ENCODE data around the gene SPACA4. TPM values are rescaled to one million over a fixed set of nuclear protein-coding genes. Genes with fewer than 3 reads are reported as not detected.

SPACA4 gene
- total RNA-seq, 1 experiment from 2014 or later: not detected

DNA sequence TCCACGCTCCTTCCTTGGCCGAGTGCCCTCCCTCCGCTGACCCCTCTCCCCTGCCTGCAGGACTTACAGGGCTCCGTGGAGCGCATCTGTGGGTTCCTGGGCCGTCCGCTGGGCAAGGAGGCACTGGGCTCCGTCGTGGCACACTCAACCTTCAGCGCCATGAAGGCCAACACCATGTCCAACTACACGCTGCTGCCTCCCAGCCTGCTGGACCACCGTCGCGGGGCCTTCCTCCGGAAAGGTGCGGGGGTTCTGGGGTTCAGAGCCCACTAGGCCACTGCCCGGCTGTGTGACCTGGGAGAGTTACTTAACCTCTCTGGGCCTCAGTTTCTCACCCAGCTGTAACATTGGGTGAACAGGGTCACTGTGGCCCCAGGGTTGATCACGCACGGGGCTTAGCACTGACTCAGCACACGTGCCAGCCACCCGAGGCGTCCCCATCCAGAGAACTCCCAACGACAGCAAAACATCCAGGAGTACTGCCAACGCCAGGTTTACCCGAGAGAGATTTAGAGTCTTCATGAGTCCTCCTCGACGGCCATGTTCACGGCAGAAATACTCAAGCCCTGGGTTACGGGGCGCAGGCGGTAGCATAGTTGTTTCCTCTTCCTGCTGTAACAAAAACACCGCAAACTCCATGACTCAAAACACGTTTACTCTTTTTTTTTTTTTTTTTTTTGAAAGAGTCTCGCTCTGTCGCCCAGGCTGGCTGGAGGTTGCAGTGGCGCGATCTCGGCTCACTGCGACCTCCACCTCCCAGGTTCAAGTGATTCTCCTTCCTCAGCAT is 9.7 kb upstream of the SPACA4 start:
- ChIA-PET CTCF (no interaction called here), POLR2A (no interaction called here)
- Mint-ChIP-seq H3K36me3 (ENCODE audit: insufficient read depth, unreplicated experiment) (no peaks in the 10 kb centered on the region), H3K27me3 (ENCODE audit: insufficient read depth, unreplicated experiment) (peaks cover 15% of the 10 kb centered on the region), H3K4me1 (ENCODE audit: insufficient read depth, unreplicated experiment) (no peaks in the 10 kb centered on the region), H3K27ac (ENCODE audit: low read depth, unreplicated experiment) (no peak overlapping the region), H3K4me3 (ENCODE audit: unreplicated experiment) (no peak overlapping the region), H3K9me3 (ENCODE audit: unreplicated experiment) (no peaks in the 10 kb centered on the region)
- intact Hi-C loops (cut with micrococcal nuclease): no loop called here
- no peak for DNase-seq (ENCODE audit: unreplicated experiment)
- no TSS peak for BruUV-seq (replicated peaks)
- TF ChIP-seq, protein P1, sequence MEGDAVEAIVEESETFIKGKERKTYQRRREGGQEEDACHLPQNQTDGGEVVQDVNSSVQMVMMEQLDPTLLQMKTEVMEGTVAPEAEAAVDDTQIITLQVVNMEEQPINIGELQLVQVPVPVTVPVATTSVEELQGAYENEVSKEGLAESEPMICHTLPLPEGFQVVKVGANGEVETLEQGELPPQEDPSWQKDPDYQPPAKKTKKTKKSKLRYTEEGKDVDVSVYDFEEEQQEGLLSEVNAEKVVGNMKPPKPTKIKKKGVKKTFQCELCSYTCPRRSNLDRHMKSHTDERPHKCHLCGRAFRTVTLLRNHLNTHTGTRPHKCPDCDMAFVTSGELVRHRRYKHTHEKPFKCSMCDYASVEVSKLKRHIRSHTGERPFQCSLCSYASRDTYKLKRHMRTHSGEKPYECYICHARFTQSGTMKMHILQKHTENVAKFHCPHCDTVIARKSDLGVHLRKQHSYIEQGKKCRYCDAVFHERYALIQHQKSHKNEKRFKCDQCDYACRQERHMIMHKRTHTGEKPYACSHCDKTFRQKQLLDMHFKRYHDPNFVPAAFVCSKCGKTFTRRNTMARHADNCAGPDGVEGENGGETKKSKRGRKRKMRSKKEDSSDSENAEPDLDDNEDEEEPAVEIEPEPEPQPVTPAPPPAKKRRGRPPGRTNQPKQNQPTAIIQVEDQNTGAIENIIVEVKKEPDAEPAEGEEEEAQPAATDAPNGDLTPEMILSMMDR (IDR thresholded peaks at IDR 0.05; ENCODE audit: unreplicated experiment): no peak

DNA sequence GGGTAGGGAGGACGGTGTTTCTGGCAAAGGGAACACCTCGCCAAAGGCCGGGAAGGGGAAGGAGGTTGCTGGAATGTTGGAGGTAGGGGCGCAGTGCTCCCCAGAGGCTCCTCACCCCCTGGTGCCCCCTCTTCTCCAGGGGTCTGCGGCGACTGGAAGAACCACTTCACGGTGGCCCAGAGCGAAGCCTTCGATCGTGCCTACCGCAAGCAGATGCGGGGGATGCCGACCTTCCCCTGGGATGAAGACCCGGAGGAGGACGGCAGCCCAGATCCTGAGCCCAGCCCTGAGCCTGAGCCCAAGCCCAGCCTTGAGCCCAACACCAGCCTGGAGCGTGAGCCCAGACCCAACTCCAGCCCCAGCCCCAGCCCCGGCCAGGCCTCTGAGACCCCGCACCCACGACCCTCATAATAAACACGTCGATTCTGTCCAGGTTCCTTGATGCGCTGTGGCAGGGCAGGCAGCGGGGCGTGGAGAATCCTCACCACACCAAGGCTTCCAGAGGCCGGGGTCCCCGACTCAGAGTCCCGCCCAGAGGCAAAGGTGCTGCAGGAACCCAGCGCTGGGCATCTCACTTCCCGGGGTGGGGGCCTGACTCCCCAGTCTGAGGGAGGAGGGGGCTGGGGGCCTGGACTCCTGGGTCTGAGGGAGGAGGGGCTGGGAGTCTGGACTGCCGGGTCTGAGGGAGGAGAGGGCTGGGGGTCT is 7.4 kb upstream of the SPACA4 start:
- CTCF ChIA-PET: interaction anchor here (1.1 kb wide), 1 partner anchor 11 kb away, joined by 4 read pairs; no protein-coding TSS in a partner anchor
- DNase-seq (ENCODE audit: unreplicated experiment): no peak
- no TSS peak for BruUV-seq (replicated peaks)
- intact Hi-C loops (cut with micrococcal nuclease): no loop called here
- Mint-ChIP-seq H3K9me3 (ENCODE audit: unreplicated experiment) (no peaks in the 10 kb centered on the region), H3K4me3 (ENCODE audit: unreplicated experiment) (no peak overlapping the region), H3K27me3 (ENCODE audit: insufficient read depth, unreplicated experiment) (peaks cover 15% of the 10 kb centered on the region), H3K27ac (ENCODE audit: low read depth, unreplicated experiment) (no peak overlapping the region), H3K4me1 (ENCODE audit: insufficient read depth, unreplicated experiment) (no peaks in the 10 kb centered on the region), H3K36me3 (ENCODE audit: insufficient read depth, unreplicated experiment) (no peaks in the 10 kb centered on the region)
- TF ChIP-seq, protein P1 (IDR thresholded peaks at IDR 0.05; ENCODE audit: unreplicated experiment): no peak
- POLR2A ChIA-PET: no interaction called here

DNA sequence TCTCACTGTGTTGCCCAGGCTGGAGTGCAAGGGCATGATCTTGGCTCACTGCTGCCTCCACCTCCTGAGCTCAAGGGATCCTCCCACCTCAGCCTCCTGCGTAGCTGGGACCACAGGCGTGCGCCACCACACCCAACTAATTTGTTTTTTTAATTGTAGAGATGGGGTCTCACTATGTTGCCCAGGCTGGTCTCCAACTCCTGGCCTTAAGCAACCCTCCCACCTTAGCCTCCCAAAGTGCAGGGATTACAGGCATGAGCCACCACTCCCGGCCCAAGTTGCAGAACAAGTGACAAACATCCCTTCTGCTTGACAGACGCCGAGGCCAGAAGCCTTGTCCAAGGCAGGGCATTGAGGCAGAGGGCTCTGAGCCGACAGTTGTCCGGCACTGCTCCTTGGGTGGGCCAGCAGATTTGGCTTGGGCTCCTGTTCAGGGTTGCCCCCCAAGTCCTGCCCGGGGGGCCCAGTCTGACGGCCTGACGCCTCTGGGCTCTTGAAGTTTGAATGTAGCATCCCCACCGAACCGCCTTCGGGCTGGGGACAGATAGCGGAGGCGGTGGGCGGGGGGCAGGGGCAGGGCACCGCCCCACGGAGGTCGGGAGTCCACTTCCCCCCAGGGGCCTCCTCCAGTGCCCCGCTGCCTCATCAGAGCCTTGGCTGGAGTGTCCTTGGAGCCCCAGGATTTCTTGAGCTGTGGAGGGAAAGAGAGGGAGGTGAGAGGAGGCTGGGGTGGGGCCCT is 5.7 kb upstream of the SPACA4 start:
- no peak overlapping the region for H3K4me3 Mint-ChIP-seq (ENCODE audit: unreplicated experiment)
- POLR2A ChIA-PET: no interaction called here

More for the DNA sequence above, 5.7 kb upstream of the SPACA4 start:
- BruUV-seq (replicated peaks): no TSS peak
- CTCF ChIA-PET: interaction anchor here (0.8 to 1.1 kb wide), 2 partner anchors 8 to 12 kb away, joined by 3 to 4 read pairs; no protein-coding TSS in a partner anchor
- Mint-ChIP-seq H3K27ac (ENCODE audit: low read depth, unreplicated experiment) (no peak overlapping the region), H3K36me3 (ENCODE audit: insufficient read depth, unreplicated experiment) (no peaks in the 10 kb centered on the region), H3K27me3 (ENCODE audit: insufficient read depth, unreplicated experiment) (peaks cover 15% of the 10 kb centered on the region), H3K9me3 (ENCODE audit: unreplicated experiment) (no peaks in the 10 kb centered on the region), H3K4me1 (ENCODE audit: insufficient read depth, unreplicated experiment) (no peaks in the 10 kb centered on the region)
- no peak for DNase-seq (ENCODE audit: unreplicated experiment)
- TF ChIP-seq, protein P1 (IDR thresholded peaks at IDR 0.05; ENCODE audit: unreplicated experiment): no peak
- intact Hi-C loops (cut with micrococcal nuclease): no loop called here

Measured in MCF 10A (cell line).